Natural killer cell (primary cell): ENCODE measurements around the gene SLC15A1. TPM values are rescaled to one million over a fixed set of nuclear protein-coding genes. Genes with fewer than 3 reads are reported as not detected.

Experiments
- ATAC-seq, 3 donors: fragments of 150-1000 bp in 2 of 3; fragments of 200-7000 bp in 1 of 3; cut with Tn5 transposase; 1 replicate in 1 of 3; 2 replicates in 2 of 3; pipeline ENCODE4 v1.10.0; 2021; ENCODE audit warnings: mild to moderate bottlenecking in 2 of 3, moderate library complexity in 2 of 3
- DNase-seq, 2 donors: peaks; one replicate each; pipeline versions ENCODE4 v3.0.0 to v3.0.0-alpha.2; 2013 to 2021; ENCODE audit warnings: mixed read lengths in 1 of 2
- H3K27ac ChIP-seq: one replicate; pipeline ENCODE4 v1.5.1; 2013; ENCODE audit warnings: mild to moderate bottlenecking, low read length
- H3K27me3 ChIP-seq: one replicate; pipeline ENCODE4 v1.6.1; 2013; ENCODE audit warnings: low read length; ENCODE audit not compliant: control insufficient read depth, insufficient read depth
- H3K36me3 ChIP-seq: one replicate; pipeline ENCODE4 v1.6.1; 2013; ENCODE audit warnings: low read length; ENCODE audit not compliant: control insufficient read depth, insufficient read depth
- H3K4me1 ChIP-seq: one replicate; pipeline ENCODE4 v1.6.1; 2013; ENCODE audit warnings: low read length; ENCODE audit not compliant: control insufficient read depth, insufficient read depth
- H3K4me3 ChIP-seq: one replicate; pipeline ENCODE4 v1.5.1; 2013; ENCODE audit warnings: low read length
- H3K9me3 ChIP-seq: one replicate; pipeline ENCODE4 v1.6.1; 2013; ENCODE audit warnings: low read length; ENCODE audit not compliant: control insufficient read depth, insufficient read depth
- H3K27ac Mint-ChIP-seq, 2 donors: one replicate each; pipeline ENCODE4 v1.8.0; 2022; ENCODE audit warnings: mild to moderate bottlenecking in 2 of 2, mixed read lengths in 2 of 2, moderate library complexity in 1 of 2
- H3K27me3 Mint-ChIP-seq, 2 donors: one replicate each; pipeline ENCODE4 v1.8.0; 2022; ENCODE audit warnings: low read depth in 2 of 2, mixed read lengths in 2 of 2
- H3K36me3 Mint-ChIP-seq: one replicate; pipeline ENCODE4 v1.8.0; 2022; ENCODE audit warnings: mixed read lengths
- H3K4me1 Mint-ChIP-seq, 2 donors: one replicate each; pipeline ENCODE4 v1.8.0; 2022; ENCODE audit warnings: mixed read lengths in 2 of 2
- H3K4me3 Mint-ChIP-seq: one replicate; pipeline ENCODE4 v1.8.0; 2022; ENCODE audit warnings: mild to moderate bottlenecking, moderate library complexity, mixed read lengths
- H3K9me3 Mint-ChIP-seq, 2 donors: one replicate each; pipeline ENCODE4 v1.8.0; 2022; ENCODE audit warnings: mixed read lengths in 2 of 2
- CTCF ChIP-seq: fragments of 200-600 bp; IDR thresholded peaks from one replicate; pipeline ENCODE4 v1.8.0; 2022; ENCODE audit warnings: antibody characterized with exemption
- WGBS: methylation state at CpG from one replicate; pipeline ENCODE4 v1.1.7; 2013; ENCODE audit warnings: missing lambda C conversion rate; ENCODE audit not compliant: insufficient coverage; 5-methylcytosine and 5-hydroxymethylcytosine counted together
- intact Hi-C: fragments of 100-400 bp; cut with micrococcal nuclease; formaldehyde crosslinking; loops from one replicate; pipeline ENCODE4 v1.14.2; 2022
- total RNA-seq, 4 donors: library from RNA; stranded (reverse); fragments of 120-200 nt in 1 of 4; gene quantifications; one replicate each; pipeline versions ENCODE4 v1.2.3 to v1.2.4, GENCODE V29; 2013 to 2022

Gene SLC15A1
- total RNA-seq, 3 donors from 2014 or later (not counting 1 experiment from before 2014, with no cell fraction given) = not detected

GRCh38 chr13:98765996-98766519 is 13.6 kb upstream of the SLC15A1 start:
- H3K27ac ChIP-seq = no peak overlapping the region
- Mint-ChIP-seq H3K4me3 (no peak overlapping the region), H3K27me3 (peaks cover 12 to 17% of the 10 kb centered on the region in 2 donors), H3K36me3 (no peaks in the 10 kb centered on the region), H3K4me1 (no peaks in the 10 kb centered on the region), H3K27ac (no peak overlapping the region), H3K9me3 (no peaks in the 10 kb centered on the region)
- H3K36me3 ChIP-seq = no peaks in the 10 kb centered on the region
- intact Hi-C loops = no loop called here
- ATAC-seq (no peak), DNase-seq (no peak)
- no peak overlapping the region for H3K4me3 ChIP-seq
- no peaks in the 10 kb centered on the region for H3K27me3 ChIP-seq
- no peaks in the 10 kb centered on the region for H3K4me1 ChIP-seq
- H3K9me3 ChIP-seq = no peaks in the 10 kb centered on the region
- WGBS = 92% methylated on average over 8 of the region's 8 CpGs
- TF ChIP-seq CTCF = no peak

GRCh38 chr13:98761986-98762616 is 9.6 kb upstream of the SLC15A1 start:
- H3K36me3 ChIP-seq = no peaks in the 10 kb centered on the region
- Mint-ChIP-seq H3K9me3 (peaks cover 0 to 4% of the 10 kb centered on the region in 2 donors), H3K27me3 (peaks cover 14 to 17% of the 10 kb centered on the region in 2 donors), H3K36me3 (no peaks in the 10 kb centered on the region), H3K27ac (no peak overlapping the region), H3K4me3 (no peak overlapping the region), H3K4me1 (no peaks in the 10 kb centered on the region)
- DNase-seq = no peak
- intact Hi-C loops = no loop called here
- 89% methylated on average over 15 of the region's 15 CpGs for WGBS
- TF ChIP-seq CTCF = no peak
- no peak for ATAC-seq
- H3K27me3 ChIP-seq = no peaks in the 10 kb centered on the region
- H3K4me1 ChIP-seq = no peaks in the 10 kb centered on the region
- peaks cover 8% of the 10 kb centered on the region for H3K9me3 ChIP-seq
- H3K4me3 ChIP-seq = no peak overlapping the region
- no peak overlapping the region for H3K27ac ChIP-seq

GRCh38 chr13:98761126-98761985 is 8.9 kb upstream of the SLC15A1 start:
- Mint-ChIP-seq H3K27ac (no peak overlapping the region), H3K27me3 (peaks cover 18 to 23% of the 10 kb centered on the region in 2 donors)

More at GRCh38 chr13:98761126-98761985, 8.9 kb upstream of the SLC15A1 start:
- no peak overlapping the region for H3K27ac ChIP-seq
- H3K9me3 ChIP-seq = peaks cover 8% of the 10 kb centered on the region
- Mint-ChIP-seq H3K36me3 (no peaks in the 10 kb centered on the region), H3K9me3 (peaks cover 0 to 4% of the 10 kb centered on the region in 2 donors), H3K4me3 (no peak overlapping the region), H3K4me1 (no peaks in the 10 kb centered on the region)
- no peak for ATAC-seq
- 82% methylated on average over 15 of the region's 15 CpGs for WGBS
- H3K36me3 ChIP-seq = no peaks in the 10 kb centered on the region
- no peak for DNase-seq
- H3K27me3 ChIP-seq = no peaks in the 10 kb centered on the region
- no peak for TF ChIP-seq CTCF
- no peaks in the 10 kb centered on the region for H3K4me1 ChIP-seq
- no peak overlapping the region for H3K4me3 ChIP-seq
- intact Hi-C loops = no loop called here
